ENCODE measurements around the gene MEGF9. TPM values are rescaled to one million over a fixed set of nuclear protein-coding genes. Genes with fewer than 3 reads are reported as not detected.
"Not testable (repeated sequence)": the region's sequence is repeated elsewhere in the genome, so short reads cannot be mapped to it uniquely, and the experiment has no call there.

Gene MEGF9
- polyA plus RNA-seq, 5 donors = 11.8 to 16.6 (median 13.8) TPM

- peak in 1 of 2 donors; percentile 4 for DNase-seq
Observed at GRCh38 chr9:120579139-120580050, 134.9 kb downstream of the MEGF9 start.

- no peak for DNase-seq
Observed at GRCh38 chr9:120574473-120574872, 139.8 kb downstream of the MEGF9 start.

GRCh38 chr9:120572472-120572871, 141.8 kb downstream of the MEGF9 start:
- no peak for DNase-seq

- no peak for DNase-seq
Observed at GRCh38 chr9:120571443-120572257, 142.6 kb downstream of the MEGF9 start.

- DNase-seq = no peak
Observed at GRCh38 chr9:120570296-120570695, 144.0 kb downstream of the MEGF9 start.

GRCh38 chr9:120569556-120569955, 144.7 kb downstream of the MEGF9 start:
- no peak for DNase-seq

- no peak for DNase-seq
Observed at GRCh38 chr9:120568816-120569215, 145.5 kb downstream of the MEGF9 start.

GRCh38 chr9:120567874-120568273, 146.4 kb downstream of the MEGF9 start:
- DNase-seq = no peak

- no peak for DNase-seq
Observed at GRCh38 chr9:120567081-120567480, 147.2 kb downstream of the MEGF9 start.

GRCh38 chr9:120564589-120564988, 149.7 kb downstream of the MEGF9 start:
- no peak for DNase-seq

- no peak for DNase-seq
Observed at GRCh38 chr9:120562861-120563443, 151.3 kb downstream of the MEGF9 start.

- no peak for DNase-seq
Observed at GRCh38 chr9:120561709-120562108, 152.6 kb downstream of the MEGF9 start.

- no peak for DNase-seq
Observed at GRCh38 chr9:120559546-120559945, 154.7 kb downstream of the MEGF9 start.

- no peak for DNase-seq
Observed at GRCh38 chr9:120558454-120558853, 155.8 kb downstream of the MEGF9 start.

GRCh38 chr9:120557205-120557604, 157.1 kb downstream of the MEGF9 start:
- no peak for DNase-seq

- no peak for DNase-seq
Observed at GRCh38 chr9:120556775-120557174, 157.5 kb downstream of the MEGF9 start.

GRCh38 chr9:120555839-120556238, 158.4 kb downstream of the MEGF9 start:
- DNase-seq = no peak

GRCh38 chr9:120552210-120552704, 162.0 kb downstream of the MEGF9 start:
- DNase-seq = not testable (repeated sequence)
